ENCODE data around the gene PGR. TPM values are rescaled to one million over a fixed set of nuclear protein-coding genes. Genes with fewer than 3 reads are reported as not detected.

PGR gene
- total RNA-seq, 6 experiments from 2014 or later, result not detected

- DNase-seq, result no peak
- Mint-ChIP-seq H3K27me3 (ENCODE audit: insufficient read depth) (peaks cover 2% of the 10 kb centered on the region; the same call in 1 of the 2 replicates), H3K4me1 (ENCODE audit: low read depth) (no peaks in the 10 kb centered on the region), H3K27ac (no peak overlapping the region), H3K36me3 (ENCODE audit: low read depth) (no peaks in the 10 kb centered on the region), H3K4me3 (no peak overlapping the region), H3K9me3 (peaks cover 62% of the 10 kb centered on the region)
- no peak for TF ChIP-seq CTCF (IDR thresholded peaks at IDR 0.05)
Observed at GRCh38 chr11:101082813-101083212, 46.8 kb downstream of the PGR start.

- Mint-ChIP-seq H3K4me1 (ENCODE audit: low read depth) (no peaks in the 10 kb centered on the region), H3K27me3 (ENCODE audit: insufficient read depth) (no peaks in the 10 kb centered on the region; the same call in 1 of the 2 replicates), H3K27ac (no peak overlapping the region), H3K9me3 (peaks cover 14% of the 10 kb centered on the region), H3K36me3 (ENCODE audit: low read depth) (no peaks in the 10 kb centered on the region), H3K4me3 (no peak overlapping the region)
- no peak for DNase-seq
- TF ChIP-seq CTCF (IDR thresholded peaks at IDR 0.05), result no peak
Observed at GRCh38 chr11:101063706-101064105, 65.9 kb downstream of the PGR start.

- Mint-ChIP-seq H3K9me3 (peaks cover 24% of the 10 kb centered on the region), H3K4me1 (ENCODE audit: low read depth) (no peaks in the 10 kb centered on the region), H3K36me3 (ENCODE audit: low read depth) (no peaks in the 10 kb centered on the region), H3K27ac (no peak overlapping the region), H3K4me3 (no peak overlapping the region), H3K27me3 (ENCODE audit: insufficient read depth) (no peaks in the 10 kb centered on the region)
- no peak for DNase-seq
- no peak for TF ChIP-seq CTCF (IDR thresholded peaks at IDR 0.05)
Observed at GRCh38 chr11:101061606-101062005, 68.0 kb downstream of the PGR start.

- H3K4me3 Mint-ChIP-seq, result no peak overlapping the region
- no peaks in the 10 kb centered on the region for H3K4me1 Mint-ChIP-seq (ENCODE audit: low read depth)
- H3K9me3 Mint-ChIP-seq, result peaks cover 29% of the 10 kb centered on the region
- no peaks in the 10 kb centered on the region for H3K36me3 Mint-ChIP-seq (ENCODE audit: low read depth)
- no peak overlapping the region for H3K27ac Mint-ChIP-seq
- H3K27me3 Mint-ChIP-seq (ENCODE audit: insufficient read depth), result no peaks in the 10 kb centered on the region
- DNase-seq, result no peak
- TF ChIP-seq CTCF (IDR thresholded peaks at IDR 0.05), result no peak
Observed at GRCh38 chr11:101059331-101059730, 70.3 kb downstream of the PGR start.

GRCh38 chr11:101053492-101053891 lies 76.1 kb downstream of the PGR start:
- H3K4me3 Mint-ChIP-seq, result no peak overlapping the region
- no peaks in the 10 kb centered on the region for H3K27me3 Mint-ChIP-seq (ENCODE audit: insufficient read depth)
- no peak for DNase-seq
- H3K36me3 Mint-ChIP-seq (ENCODE audit: low read depth), result peaks cover 5% of the 10 kb centered on the region; the same call in 1 of the 2 replicates
- H3K27ac Mint-ChIP-seq, result no peak overlapping the region
- TF ChIP-seq CTCF (IDR thresholded peaks at IDR 0.05), result no peak
- peaks cover 28% of the 10 kb centered on the region for H3K9me3 Mint-ChIP-seq
- no peaks in the 10 kb centered on the region for H3K4me1 Mint-ChIP-seq (ENCODE audit: low read depth)

GRCh38 chr11:101051677-101052076 lies 77.9 kb downstream of the PGR start:
- Mint-ChIP-seq H3K27ac (no peak overlapping the region), H3K9me3 (peaks cover 17% of the 10 kb centered on the region), H3K36me3 (ENCODE audit: low read depth) (peaks cover 5% of the 10 kb centered on the region; the same call in 1 of the 2 replicates), H3K27me3 (ENCODE audit: insufficient read depth) (no peaks in the 10 kb centered on the region), H3K4me1 (ENCODE audit: low read depth) (no peaks in the 10 kb centered on the region), H3K4me3 (no peak overlapping the region)
- no peak for DNase-seq
- TF ChIP-seq CTCF (IDR thresholded peaks at IDR 0.05), result no peak
